HG03439 (cell line): ENCODE measurements around the gene MINAR1.

Source experiments
- ATAC-seq: cut with Tn5 transposase; IDR thresholded peaks from one replicate; pipeline ENCODE4 v1.9.1; 2021; ENCODE audit warnings: mild to moderate bottlenecking, moderate library complexity; ENCODE audit not compliant: unreplicated experiment

The MINAR1 gene

GRCh38 chr15:79463043-79463780, 31.1 kb downstream of the MINAR1 start:
- ATAC-seq: no peak

DNA sequence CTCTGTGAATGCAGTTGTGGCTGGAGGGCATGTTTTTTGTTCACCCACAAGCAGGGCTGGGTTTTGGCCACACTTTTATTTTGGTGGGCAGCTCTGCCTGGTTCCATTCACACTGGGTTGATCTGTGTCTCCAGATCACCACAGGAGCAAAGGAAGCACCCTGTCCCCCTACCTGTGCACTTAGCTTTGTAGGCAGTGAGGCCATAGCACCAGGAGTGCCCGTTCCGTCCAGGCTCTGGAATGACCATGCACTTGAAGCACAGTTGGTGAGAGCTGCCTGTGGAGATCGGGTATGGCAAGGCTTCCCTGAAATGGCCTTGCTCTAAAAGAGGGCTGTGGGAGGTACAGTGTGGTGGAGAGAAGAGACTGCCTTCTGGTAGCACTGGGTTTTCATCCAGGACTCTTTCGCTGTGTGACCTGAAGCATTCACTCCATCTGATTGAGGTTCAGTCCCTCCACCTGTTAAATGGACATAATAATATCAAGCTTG, 31.7 kb downstream of the MINAR1 start:
- no peak for ATAC-seq

DNA sequence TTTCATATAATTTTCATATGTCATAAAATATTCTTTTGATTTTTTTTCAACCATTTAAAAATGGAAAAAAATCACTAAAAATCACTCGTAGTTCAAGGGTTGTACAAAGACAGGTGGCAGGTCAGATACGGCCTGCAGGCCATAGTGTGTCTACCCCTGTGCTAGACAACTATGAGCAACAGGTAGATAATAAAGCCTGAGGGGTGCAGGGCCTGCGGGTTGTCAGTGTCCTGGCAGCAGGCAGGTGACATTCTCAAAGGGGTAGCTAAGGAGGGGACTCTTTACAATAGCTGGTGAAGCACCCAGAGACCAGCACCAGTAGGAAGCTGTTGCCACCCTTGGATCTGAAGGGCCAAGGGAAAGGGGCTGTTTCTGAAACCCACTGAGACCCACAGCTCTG, 34.4 kb downstream of the MINAR1 start:
- ATAC-seq: no peak

DNA sequence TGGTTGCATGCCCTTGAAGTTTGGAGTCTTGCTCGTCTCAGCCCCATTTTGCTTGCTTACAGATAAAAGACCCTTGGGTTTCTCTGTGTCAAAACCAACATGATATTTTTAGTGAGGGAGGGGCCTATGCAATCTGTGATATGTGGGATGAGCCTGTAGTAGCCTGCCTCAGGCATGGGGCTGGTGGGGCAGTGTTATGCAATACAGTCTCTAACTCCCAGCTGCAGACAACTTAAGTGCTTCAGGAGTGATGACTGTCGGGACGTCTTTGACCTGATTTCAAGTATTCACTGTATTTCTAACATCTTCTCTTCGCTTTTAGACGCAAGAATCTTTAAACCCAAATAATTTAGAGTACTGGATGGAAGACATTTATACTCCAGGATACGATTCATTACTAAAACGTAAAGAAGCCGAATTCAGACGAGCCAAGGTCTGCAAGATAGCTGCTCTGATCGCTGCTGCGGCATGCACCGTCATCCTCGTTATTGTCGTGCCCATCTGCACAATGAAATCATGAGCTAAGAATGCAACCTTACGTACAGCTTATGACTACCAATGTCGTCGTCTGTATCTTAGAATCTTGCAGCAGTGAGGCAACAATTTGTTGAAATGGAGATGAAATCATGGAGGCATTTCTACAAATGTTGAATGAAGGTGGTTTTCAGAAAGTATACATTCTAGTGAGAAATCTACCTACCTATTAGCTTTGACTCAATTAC, 35.9 kb downstream of the MINAR1 start:
- ATAC-seq: no peak

DNA sequence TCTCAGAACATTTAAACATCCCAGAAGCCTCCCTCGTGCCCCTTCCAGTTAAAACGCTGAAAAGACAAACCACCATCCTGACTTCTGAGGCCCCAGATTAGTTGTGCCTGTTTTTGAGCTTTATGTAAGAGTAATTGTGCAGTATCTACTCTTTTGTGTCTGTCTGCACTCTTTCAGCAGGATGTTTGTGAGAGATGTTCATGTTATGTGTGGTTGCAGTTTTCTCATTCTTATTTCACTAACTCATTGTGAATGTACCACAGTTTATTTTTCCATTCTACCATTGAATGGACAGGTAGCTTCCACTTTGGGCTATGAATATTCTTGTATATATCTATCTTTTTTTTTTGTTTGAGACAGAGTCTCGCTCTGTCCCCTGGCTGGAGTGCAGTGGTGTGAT, 40.3 kb downstream of the MINAR1 start:
- ATAC-seq: no peak

GRCh38 chr15:79474252-79474651, 42.1 kb downstream of the MINAR1 start:
- ATAC-seq: no peak

- ATAC-seq: no peak
Observed at GRCh38 chr15:79475306-79475705, 43.2 kb downstream of the MINAR1 start.

DNA sequence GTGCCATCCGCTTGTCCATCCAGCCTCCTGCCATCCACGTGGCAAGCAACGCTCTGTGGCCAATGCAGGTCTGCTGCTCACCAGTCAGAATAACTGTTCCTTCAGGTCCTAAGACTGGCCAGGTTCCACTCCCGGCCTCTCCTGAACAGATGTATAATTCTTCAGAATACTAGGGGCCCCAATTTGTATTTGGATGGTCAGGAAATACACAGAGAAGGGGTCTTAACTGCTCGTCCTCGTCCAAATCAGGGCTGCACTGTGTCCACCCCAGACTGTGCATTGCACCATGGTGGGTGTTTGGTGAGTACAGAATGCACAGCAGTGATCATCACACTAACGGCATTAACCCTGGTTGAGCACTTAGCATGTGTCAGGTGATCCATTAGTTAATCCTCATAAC, 46.0 kb downstream of the MINAR1 start:
- ATAC-seq: no peak

GRCh38 chr15:79479616-79480015, 47.5 kb downstream of the MINAR1 start:
- ATAC-seq: no peak

DNA sequence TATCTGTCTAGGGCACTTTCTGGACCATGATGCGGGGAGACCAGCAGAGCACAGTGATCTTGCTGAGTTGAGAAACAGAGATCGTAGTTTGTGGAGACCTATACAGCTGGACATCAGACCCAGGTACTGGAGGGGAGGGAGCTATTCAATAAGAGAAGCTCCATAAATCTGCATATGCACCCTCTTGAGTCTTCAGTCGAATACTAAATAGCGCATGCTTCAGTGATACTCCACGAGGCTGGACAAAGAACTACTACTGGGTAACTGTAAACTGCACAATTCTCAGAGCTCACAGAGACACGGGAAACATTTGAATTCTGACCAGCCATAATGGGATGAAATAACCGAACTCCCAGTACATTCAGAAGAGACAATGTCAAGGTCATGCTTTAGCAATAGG, 49.7 kb downstream of the MINAR1 start:
- no peak for ATAC-seq
